ENCODE data around the gene IMMP2L. TPM values are rescaled to one million over a fixed set of nuclear protein-coding genes. Genes with fewer than 3 reads are reported as not detected.

The IMMP2L gene
- total RNA-seq, 1 donor from 2014 or later = 14.8 TPM

- DNase-seq = no peak
Observed at GRCh38 chr7:111390000-111390399, 172.3 kb downstream of the IMMP2L start.

GRCh38 chr7:111388912-111389311 is 173.4 kb downstream of the IMMP2L start:
- DNase-seq = no peak

GRCh38 chr7:111388016-111388415 is 174.3 kb downstream of the IMMP2L start:
- DNase-seq = no peak

DNA sequence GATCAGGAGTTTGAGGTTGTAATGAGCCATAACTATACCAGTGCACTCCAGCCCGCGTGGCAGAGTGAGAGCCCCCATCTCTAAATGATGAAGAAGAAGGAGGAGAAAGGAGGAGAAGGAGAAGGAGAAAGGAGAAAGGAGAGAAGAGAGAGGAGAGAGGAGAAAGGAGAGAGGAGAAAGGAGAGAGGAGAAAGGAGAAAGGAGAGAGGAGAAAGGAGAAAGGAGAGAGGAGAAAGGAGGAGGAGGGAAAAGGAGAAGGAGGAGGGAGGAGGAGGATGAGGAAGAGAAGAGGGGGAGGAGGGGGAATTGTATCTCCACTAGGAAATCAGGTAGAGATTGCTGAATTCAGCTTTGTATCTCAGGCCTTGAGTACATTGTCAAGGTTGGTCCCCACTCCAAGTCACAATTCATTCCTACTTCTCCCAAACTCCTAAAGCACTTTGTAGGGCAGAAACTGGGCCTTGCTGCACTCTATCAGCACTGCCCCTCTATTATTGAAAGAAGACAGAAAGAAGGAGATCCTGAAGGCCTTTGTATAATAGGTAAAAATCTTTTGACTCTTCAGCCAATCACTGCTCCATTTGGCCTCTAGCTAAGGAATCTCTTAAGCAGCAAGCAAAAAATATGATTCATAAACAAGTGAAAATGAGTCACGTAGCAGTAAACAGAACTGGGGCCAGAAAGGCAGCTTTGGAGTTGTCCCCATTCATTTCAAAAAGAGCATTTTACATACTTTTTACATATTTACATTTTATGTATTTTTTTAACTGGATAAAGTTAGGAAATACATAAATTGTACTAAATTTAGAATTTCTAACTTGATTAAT is 178.0 kb downstream of the IMMP2L start:
- no peak for DNase-seq

- DNase-seq = no peak
Observed at GRCh38 chr7:111383133-111383532, 179.2 kb downstream of the IMMP2L start.

DNA sequence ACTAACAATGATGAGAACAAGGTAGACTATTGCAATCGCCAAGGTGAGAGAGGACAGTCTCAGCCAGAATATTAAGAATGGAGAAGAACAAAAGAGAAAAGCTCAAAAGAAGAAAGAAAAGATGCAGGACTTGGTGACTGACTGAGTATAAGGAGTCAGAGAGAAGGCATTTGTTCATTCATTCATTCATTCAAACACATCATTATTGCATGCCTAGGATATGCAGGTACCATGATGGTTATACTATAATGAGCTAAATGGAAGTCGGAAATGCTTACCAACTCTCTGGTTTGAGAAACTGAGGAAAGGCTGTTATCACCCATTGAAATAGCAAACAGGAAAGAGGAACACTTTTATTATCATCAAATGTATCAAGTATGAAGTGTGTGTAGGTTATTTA is 180.7 kb downstream of the IMMP2L start:
- DNase-seq = no peak

GRCh38 chr7:111380945-111381344 is 181.3 kb downstream of the IMMP2L start:
- DNase-seq = no peak

GRCh38 chr7:111374027-111374426 is 188.3 kb downstream of the IMMP2L start:
- DNase-seq = no peak

DNA sequence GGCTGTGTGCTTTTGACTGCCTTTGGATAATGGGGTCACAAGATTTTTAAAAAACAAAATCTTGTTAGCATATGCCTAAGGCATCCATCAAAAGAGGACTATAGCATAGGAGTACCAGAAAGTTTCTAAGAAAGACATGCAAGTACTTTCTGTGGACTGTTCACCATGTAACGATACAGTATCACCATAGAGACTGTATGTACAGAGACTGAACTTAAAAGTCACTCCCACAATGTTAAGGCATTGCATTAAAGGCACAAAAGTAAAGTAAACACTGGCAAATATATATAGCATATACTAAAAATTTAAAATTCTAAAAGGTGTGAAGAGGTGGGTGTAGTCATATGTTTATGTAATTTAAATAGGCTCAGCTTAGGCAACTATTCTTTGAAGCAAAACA is 190.9 kb downstream of the IMMP2L start:
- no peak for DNase-seq

GRCh38 chr7:111370002-111370401 is 192.3 kb downstream of the IMMP2L start:
- no peak for DNase-seq

DNA sequence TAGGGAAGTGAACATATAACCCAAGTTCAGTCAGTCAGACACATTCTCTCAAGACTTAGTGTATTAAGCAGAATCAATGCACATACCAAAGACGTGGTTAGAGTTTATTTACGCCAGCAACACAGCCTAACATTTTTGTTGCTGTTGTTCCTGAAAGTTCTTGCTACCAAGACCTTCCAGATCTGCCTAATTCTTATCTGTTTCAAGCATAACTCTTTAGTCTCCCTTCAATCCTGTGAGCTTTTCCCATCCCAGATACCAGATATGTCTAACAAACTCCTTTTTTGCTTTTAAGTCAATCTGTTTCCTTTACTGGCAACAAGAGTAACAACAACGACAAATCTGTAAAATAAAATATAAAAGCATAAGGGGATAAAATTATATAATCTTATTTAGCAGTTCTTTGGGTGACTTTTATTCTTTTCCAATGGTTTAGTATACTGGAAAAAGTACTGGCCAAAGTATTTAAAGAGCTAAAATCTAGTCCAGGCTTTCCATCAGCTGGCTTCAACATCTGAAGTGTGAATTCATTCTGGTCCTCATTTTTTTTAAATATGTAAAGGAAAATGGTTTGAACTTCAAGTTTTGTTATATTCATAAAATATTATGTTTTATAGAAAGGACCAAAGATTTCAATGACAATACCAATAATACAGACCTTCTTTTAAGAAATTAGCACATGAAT is 193.8 kb downstream of the IMMP2L start:
- DNase-seq = no peak

- no peak for DNase-seq
Observed at GRCh38 chr7:111364413-111364812, 197.9 kb downstream of the IMMP2L start.

GRCh38 chr7:111363099-111363498 is 199.2 kb downstream of the IMMP2L start:
- no peak for DNase-seq

GRCh38 chr7:111362506-111363054 is 199.7 kb downstream of the IMMP2L start:
- no peak for DNase-seq

- DNase-seq = no peak
Observed at GRCh38 chr7:111358915-111359314, 203.4 kb downstream of the IMMP2L start.

DNA sequence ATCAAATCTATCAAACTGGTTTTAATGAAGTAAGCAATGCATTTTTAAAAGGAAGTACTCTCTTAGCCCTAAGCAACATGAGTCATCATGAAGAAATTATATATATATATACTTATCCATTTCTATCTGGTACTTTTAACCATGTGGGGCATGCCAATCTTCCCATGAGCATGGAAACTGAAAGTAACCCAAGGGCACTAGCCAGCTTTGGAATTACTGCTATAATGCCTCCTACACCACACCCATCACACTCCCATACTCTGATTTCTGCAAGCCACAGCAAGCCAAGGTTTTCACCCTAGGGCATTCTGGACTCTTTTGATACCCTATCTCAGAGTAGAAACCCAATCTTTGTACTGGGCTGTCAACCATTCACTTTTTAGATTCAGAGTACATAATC is 204.6 kb downstream of the IMMP2L start:
- no peak for DNase-seq

DNA sequence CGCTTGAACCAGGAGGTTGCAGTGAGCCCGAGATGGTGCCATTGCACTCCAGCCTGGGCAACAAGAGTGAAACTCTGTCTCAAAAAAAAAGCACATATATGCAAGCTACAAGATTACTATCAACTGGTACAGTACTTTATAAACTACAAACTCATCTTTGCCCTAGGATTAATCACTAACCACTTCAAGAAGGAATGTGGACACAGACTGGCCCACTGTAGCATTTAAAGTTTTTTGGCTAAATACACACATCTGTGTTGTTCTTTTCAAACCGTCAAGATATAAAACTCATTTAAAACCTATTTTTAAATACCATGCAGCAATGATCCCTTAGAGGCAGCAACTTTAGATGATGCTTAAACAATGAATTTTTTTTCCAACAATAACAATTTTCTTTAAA is 205.4 kb downstream of the IMMP2L start:
- DNase-seq = no peak

DNA sequence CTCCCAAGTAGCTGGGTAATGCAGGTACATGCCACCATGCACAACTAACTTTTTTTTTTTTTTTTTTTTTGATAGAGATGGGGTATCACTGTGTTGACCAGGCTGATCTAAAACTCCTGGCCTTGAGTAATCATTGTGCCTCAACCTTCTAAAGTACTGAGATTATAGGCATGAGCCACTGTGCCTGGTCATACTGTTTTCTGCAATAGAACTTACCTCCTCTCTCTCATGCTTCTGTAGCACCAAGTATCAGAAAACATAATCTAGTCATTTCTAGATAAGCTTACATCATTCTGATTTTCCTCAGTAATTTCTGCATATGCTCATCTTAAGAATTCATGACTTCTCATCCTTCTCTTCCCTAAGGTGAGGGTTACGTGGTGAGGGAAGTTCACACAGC is 210.0 kb downstream of the IMMP2L start:
- DNase-seq = no peak

GRCh38 chr7:111346219-111346618 is 216.1 kb downstream of the IMMP2L start:
- DNase-seq = no peak

DNA sequence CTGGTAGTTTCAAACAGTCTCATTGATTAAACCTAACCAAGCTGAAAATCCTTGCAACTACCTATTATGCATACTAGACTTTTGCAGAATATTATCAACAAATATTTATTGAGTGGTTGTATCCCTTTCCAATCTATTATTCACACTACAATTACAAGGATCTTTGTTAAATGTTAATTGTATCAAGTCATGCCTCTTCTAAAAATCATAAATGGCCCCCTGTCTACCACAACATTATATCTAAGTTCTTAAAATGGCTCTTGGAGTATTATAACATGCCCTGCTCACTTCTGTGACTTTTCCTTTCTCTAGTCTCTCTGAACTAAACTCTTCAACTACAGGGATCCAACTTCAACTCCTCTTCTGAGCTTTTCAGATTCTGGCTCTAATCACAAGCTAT is 219.3 kb downstream of the IMMP2L start:
- no peak for DNase-seq

GRCh38 chr7:111339006-111339405 is 223.3 kb downstream of the IMMP2L start:
- no peak for DNase-seq

- no peak for DNase-seq
Observed at GRCh38 chr7:111333010-111333409, 229.3 kb downstream of the IMMP2L start.

- DNase-seq = no peak
Observed at GRCh38 chr7:111330235-111330523, 232.1 kb downstream of the IMMP2L start.

Data from occipital lobe (tissue), 2 donors.